SW 1271 (cell line): ENCODE results near the gene SH3PXD2A.
"Not testable (repeated sequence)": the region's sequence is repeated elsewhere in the genome, so short reads cannot be mapped to it uniquely, and the experiment has no call there.

Source experiments
- DNase-seq, 2 experiments: peaks; one replicate each; lab custom pipeline; 2025; lab: John Stamatoyannopoulos, UW

The SH3PXD2A gene

GRCh38 chr10:103765168-103765567, 90.2 kb downstream of the SH3PXD2A start:
- no peak for DNase-seq

GRCh38 chr10:103764296-103765088, 90.9 kb downstream of the SH3PXD2A start:
- DNase-seq: no peak

- no peak for DNase-seq
These were observed 91.8 kb downstream of the SH3PXD2A start for GRCh38 chr10:103763374-103764202.

GRCh38 chr10:103762916-103763315, 92.5 kb downstream of the SH3PXD2A start:
- no peak for DNase-seq

GRCh38 chr10:103762162-103762561, 93.2 kb downstream of the SH3PXD2A start:
- DNase-seq: no peak

- no peak for DNase-seq
These were observed 94.1 kb downstream of the SH3PXD2A start for GRCh38 chr10:103761075-103761920.

- not testable (repeated sequence) for DNase-seq
These were observed 95.1 kb downstream of the SH3PXD2A start for GRCh38 chr10:103760233-103760632.

- no peak for DNase-seq
These were observed 96.1 kb downstream of the SH3PXD2A start for GRCh38 chr10:103759100-103759781.

GRCh38 chr10:103758294-103758681, 97.1 kb downstream of the SH3PXD2A start:
- no peak for DNase-seq

GRCh38 chr10:103757531-103758293, 97.7 kb downstream of the SH3PXD2A start:
- DNase-seq: no peak

GRCh38 chr10:103756277-103756869, 99.0 kb downstream of the SH3PXD2A start:
- DNase-seq: no peak

- DNase-seq: no peak
These were observed 102.6 kb downstream of the SH3PXD2A start for GRCh38 chr10:103752680-103753248.

- no peak for DNase-seq
These were observed 103.6 kb downstream of the SH3PXD2A start for GRCh38 chr10:103751667-103752290.

GRCh38 chr10:103750836-103751235, 104.5 kb downstream of the SH3PXD2A start:
- DNase-seq: no peak

GRCh38 chr10:103749779-103750178, 105.6 kb downstream of the SH3PXD2A start:
- DNase-seq: no peak

- DNase-seq: no peak
These were observed 107.4 kb downstream of the SH3PXD2A start for GRCh38 chr10:103748020-103748419.

- no peak for DNase-seq
These were observed 108.0 kb downstream of the SH3PXD2A start for GRCh38 chr10:103747193-103747865.

GRCh38 chr10:103746598-103746997, 108.8 kb downstream of the SH3PXD2A start:
- no peak for DNase-seq
